ENCODE data around the gene SIDT2. TPM values are rescaled to one million over a fixed set of nuclear protein-coding genes. Genes with fewer than 3 reads are reported as not detected.

SIDT2 gene
- total and polyA plus RNA-seq, 2 of the 13 experiments (the other 11 are each of a cell fraction or from before 2014, with no cell fraction given), result 11.5 to 28.0 TPM

GRCh38 chr11:117210620-117211019 is 32.1 kb downstream of the SIDT2 start:
- intact Hi-C loops (cut with micrococcal nuclease; ENCODE audit: unreplicated experiment), result no loop called here
- no peaks in the 10 kb centered on the region for H3K27me3 ChIP-seq (ENCODE audit: control insufficient read depth in 1 of 2, insufficient read depth in 2 of 2, low read length in 2 of 2)
- H3K27ac ChIP-seq (ENCODE audit: extremely low read length, insufficient read depth, low read length), result no peak overlapping the region
- ATAC-seq (no peak), DNase-seq (ENCODE audit: low spot score) (no peak), FAIRE-seq (no peak)
- CTCF ChIA-PET (ENCODE audit: low intra/inter-chr PET ratio, low total read pairs), result no interaction called here
- H2AFZ ChIP-seq (ENCODE audit: low read length), result no peak overlapping the region
- no peaks in the 10 kb centered on the region for H4K20me1 ChIP-seq (ENCODE audit: insufficient read depth, low read length)
- H3K9me3 ChIP-seq (ENCODE audit: low read length), result no peaks in the 10 kb centered on the region
- H3K4me1 ChIP-seq (ENCODE audit: insufficient read depth, low read length), result peaks cover 9% of the 10 kb centered on the region; the same call in 1 of the 2 replicates
- 100% methylated on average over 3 of the region's 3 CpGs for WGBS (ENCODE audit: low lambda C conversion rate)
- H3K4me2 ChIP-seq (ENCODE audit: low read depth, low read length), result no peak overlapping the region
- H3K36me3 ChIP-seq (replicated peaks in 1 of 2; ENCODE audit: control insufficient read depth in 1 of 2, insufficient read depth in 2 of 2, low read length in 2 of 2), result no peaks in the 10 kb centered on the region
- BruUV-seq (replicated peaks), result no TSS peak
- no peak overlapping the region for H3K9ac ChIP-seq (ENCODE audit: insufficient read depth, low read depth, low read length)
- POLR2A ChIA-PET, result no interaction called here
- H3K4me3 ChIP-seq (replicated peaks in 1 of 3; ENCODE audit: insufficient read depth in 1 of 3, low read depth in 2 of 3, low read length in 3 of 3), result no peak overlapping the region
- in situ Hi-C loops (cut with HindIII; ENCODE audit: extremely low pct_ligation_motif_present, low pct_unique_long_range_greater_than_20kb), result no loop called here
- TF ChIP-seq HMGA1 (CRISPR knock-in tag; conservative IDR thresholded peaks at IDR 0.05), result no peak
- TF ChIP-seq ZNF530 (CRISPR knock-in tag; IDR thresholded peaks at IDR 0.05; ENCODE audit: low read depth), result no peak
- no peak for TF ChIP-seq GFI1 (CRISPR knock-in tag; IDR thresholded peaks at IDR 0.05; ENCODE audit: borderline replicate concordance)
- no peak for TF ChIP-seq ISX (CRISPR knock-in tag; conservative IDR thresholded peaks at IDR 0.05)
- no peaks in the 10 kb centered on the region for H3K79me2 ChIP-seq (ENCODE audit: insufficient read depth, low read length)

GRCh38 chr11:117212697-117213355 is 34.3 kb downstream of the SIDT2 start:
- H3K4me1 ChIP-seq (ENCODE audit: insufficient read depth, low read length), result peaks cover 9% of the 10 kb centered on the region; the same call in 1 of the 2 replicates
- no peaks in the 10 kb centered on the region for H3K27me3 ChIP-seq (ENCODE audit: control insufficient read depth in 1 of 2, insufficient read depth in 2 of 2, low read length in 2 of 2)
- no peaks in the 10 kb centered on the region for H3K79me2 ChIP-seq (ENCODE audit: insufficient read depth, low read length)
- intact Hi-C loops (cut with micrococcal nuclease; ENCODE audit: unreplicated experiment) (no loop called here), in situ Hi-C loops (cut with HindIII; ENCODE audit: extremely low pct_ligation_motif_present, low pct_unique_long_range_greater_than_20kb) (no loop called here)
- ATAC-seq (no peak), DNase-seq (ENCODE audit: low spot score) (no peak), FAIRE-seq (no peak)
- no peak overlapping the region for H3K4me3 ChIP-seq (replicated peaks in 1 of 3; ENCODE audit: insufficient read depth in 1 of 3, low read depth in 2 of 3, low read length in 3 of 3)
- TF ChIP-seq, protein P1, sequence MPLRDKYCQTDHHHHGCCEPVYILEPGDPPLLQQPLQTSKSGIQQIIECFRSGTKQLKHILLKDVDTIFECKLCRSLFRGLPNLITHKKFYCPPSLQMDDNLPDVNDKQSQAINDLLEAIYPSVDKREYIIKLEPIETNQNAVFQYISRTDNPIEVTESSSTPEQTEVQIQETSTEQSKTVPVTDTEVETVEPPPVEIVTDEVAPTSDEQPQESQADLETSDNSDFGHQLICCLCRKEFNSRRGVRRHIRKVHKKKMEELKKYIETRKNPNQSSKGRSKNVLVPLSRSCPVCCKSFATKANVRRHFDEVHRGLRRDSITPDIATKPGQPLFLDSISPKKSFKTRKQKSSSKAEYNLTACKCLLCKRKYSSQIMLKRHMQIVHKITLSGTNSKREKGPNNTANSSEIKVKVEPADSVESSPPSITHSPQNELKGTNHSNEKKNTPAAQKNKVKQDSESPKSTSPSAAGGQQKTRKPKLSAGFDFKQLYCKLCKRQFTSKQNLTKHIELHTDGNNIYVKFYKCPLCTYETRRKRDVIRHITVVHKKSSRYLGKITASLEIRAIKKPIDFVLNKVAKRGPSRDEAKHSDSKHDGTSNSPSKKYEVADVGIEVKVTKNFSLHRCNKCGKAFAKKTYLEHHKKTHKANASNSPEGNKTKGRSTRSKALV (CRISPR knock-in tag; IDR thresholded peaks at IDR 0.05), result no peak
- TF ChIP-seq PAX8 (CRISPR knock-in tag; IDR thresholded peaks at IDR 0.05; ENCODE audit: borderline replicate concordance), result no peak
- no peak for TF ChIP-seq POLR2AphosphoS2 (IDR thresholded peaks at IDR 0.05; ENCODE audit: low read depth, low read length)
- no peak for TF ChIP-seq ZGPAT (CRISPR knock-in tag; IDR thresholded peaks at IDR 0.05)
- no peak for TF ChIP-seq DR1 (CRISPR knock-in tag; IDR thresholded peaks at IDR 0.05)
- no peak for TF ChIP-seq ZNF878 (CRISPR knock-in tag; IDR thresholded peaks at IDR 0.05)
- BruUV-seq (replicated peaks), result no TSS peak
- no peak overlapping the region for H3K27ac ChIP-seq (ENCODE audit: extremely low read length, insufficient read depth, low read length)
- 84% methylated on average over 11 of the region's 11 CpGs for WGBS (ENCODE audit: low lambda C conversion rate)
- H3K4me2 ChIP-seq (ENCODE audit: low read depth, low read length), result no peak overlapping the region
- ChIA-PET POLR2A (interaction anchor here (0.7 kb wide), 1 partner anchor 449 kb away, joined by 3 read pairs; no protein-coding TSS in a partner anchor), CTCF (ENCODE audit: low intra/inter-chr PET ratio, low total read pairs) (no interaction called here)
- peaks cover 0 to 5% of the 10 kb centered on the region in 2 experiments; a peak in 1 of 5 replicates for H3K36me3 ChIP-seq (replicated peaks in 1 of 2; ENCODE audit: control insufficient read depth in 1 of 2, insufficient read depth in 2 of 2, low read length in 2 of 2)
- H2AFZ ChIP-seq (ENCODE audit: low read length), result no peak overlapping the region
- no peaks in the 10 kb centered on the region for H4K20me1 ChIP-seq (ENCODE audit: insufficient read depth, low read length)
- H3K9me3 ChIP-seq (ENCODE audit: low read length), result no peaks in the 10 kb centered on the region
- no peak overlapping the region for H3K9ac ChIP-seq (ENCODE audit: insufficient read depth, low read depth, low read length)

Data from HepG2 (cell line).